Stimulated activated CD8-positive, alpha-beta memory T cell treated with anti-CD3 and anti-CD28 coated beads, Interleukin-15, amount 100 ng/mL, for 1 hour (primary cell): ENCODE measurements around the gene PCNX2.
A peak's percentile ranks its signal among the peaks of the same experiment; 100 is the strongest.

ENCODE experiments used
- DNase-seq: peaks from one replicate; pipeline ENCODE4 v3.0.0-alpha.2; 2020; ENCODE audit warnings: low read depth

The PCNX2 gene

GRCh38 chr1:233295237-233295974 is at the start of gene PCNX2:
Gene PCNX2, minus strand, starts transcription at chr1:233295725. Its CDS starts 247 bp downstream, at chr1:233295478.
- peak; percentile 32 for DNase-seq

- no peak for DNase-seq
These were observed 47.7 kb upstream of the PCNX2 start for GRCh38 chr1:233343262-233343661.

GRCh38 chr1:233342086-233342485 is 46.6 kb upstream of the PCNX2 start:
- no peak for DNase-seq

- DNase-seq = no peak
These were observed 45.5 kb upstream of the PCNX2 start for GRCh38 chr1:233340966-233341516.

- DNase-seq = no peak
These were observed 44.6 kb upstream of the PCNX2 start for GRCh38 chr1:233340031-233340555.

- no peak for DNase-seq
These were observed 42.6 kb upstream of the PCNX2 start for GRCh38 chr1:233338102-233338501.

GRCh38 chr1:233337505-233337904 is 42.0 kb upstream of the PCNX2 start:
- DNase-seq = no peak

GRCh38 chr1:233336554-233337456 is 41.3 kb upstream of the PCNX2 start:
- DNase-seq = no peak

GRCh38 chr1:233334092-233334491 is 38.6 kb upstream of the PCNX2 start:
- DNase-seq = no peak

- DNase-seq = no peak
These were observed 37.6 kb upstream of the PCNX2 start for GRCh38 chr1:233333086-233333485.

GRCh38 chr1:233331676-233332519 is 36.4 kb upstream of the PCNX2 start:
- no peak for DNase-seq

GRCh38 chr1:233328142-233328921 is 32.8 kb upstream of the PCNX2 start:
- DNase-seq = no peak

- DNase-seq = no peak
These were observed 32.2 kb upstream of the PCNX2 start, which contains the start of gene MAP3K21 for GRCh38 chr1:233327651-233328141. Gene MAP3K21, plus strand, starts transcription at chr1:233327724. Its CDS starts 305 bp downstream, at chr1:233328029.

GRCh38 chr1:233326811-233327650 is 31.5 kb upstream of the PCNX2 start:
- peak; percentile 59 for DNase-seq

GRCh38 chr1:233326319-233326718 is 30.8 kb upstream of the PCNX2 start:
- DNase-seq = no peak

GRCh38 chr1:233323718-233324117 is 28.2 kb upstream of the PCNX2 start:
- DNase-seq = no peak

- no peak for DNase-seq
These were observed 24.5 kb upstream of the PCNX2 start for GRCh38 chr1:233320023-233320422.

GRCh38 chr1:233319272-233319671 is 23.7 kb upstream of the PCNX2 start:
- DNase-seq = no peak

GRCh38 chr1:233316473-233316872 is 20.9 kb upstream of the PCNX2 start:
- DNase-seq = no peak
